Activated CD4-positive, CD25-positive, alpha-beta regulatory T cell treated with anti-CD3 and anti-CD28 coated beads, Interleukin-2, amount 50 U/mL, for 24 hours (primary cell): Measurements from ENCODE around the gene CCDC78.

Experiments
- ATAC-seq, 2 donors: fragments of 150-1000 bp; cut with Tn5 transposase; one replicate each; pipeline ENCODE4 v1.10.0; 2021; ENCODE audit warnings: mild to moderate bottlenecking in 1 of 2, moderate library complexity in 1 of 2

The CCDC78 gene

GRCh38 chr16:726438-727290 is at the start of gene CCDC78, which contains the start of gene HAGHL:
CCDC78 (minus strand) TSS chr16:726443; CDS start chr16:726367, 76 bp downstream.
HAGHL (plus strand) TSS chr16:727106; CDS start chr16:727510, 404 bp downstream.
- peak; percentile 22 for ATAC-seq

- ATAC-seq = no peak
Observed at GRCh38 chr16:775236-775796, 49.1 kb upstream of the CCDC78 start.

DNA sequence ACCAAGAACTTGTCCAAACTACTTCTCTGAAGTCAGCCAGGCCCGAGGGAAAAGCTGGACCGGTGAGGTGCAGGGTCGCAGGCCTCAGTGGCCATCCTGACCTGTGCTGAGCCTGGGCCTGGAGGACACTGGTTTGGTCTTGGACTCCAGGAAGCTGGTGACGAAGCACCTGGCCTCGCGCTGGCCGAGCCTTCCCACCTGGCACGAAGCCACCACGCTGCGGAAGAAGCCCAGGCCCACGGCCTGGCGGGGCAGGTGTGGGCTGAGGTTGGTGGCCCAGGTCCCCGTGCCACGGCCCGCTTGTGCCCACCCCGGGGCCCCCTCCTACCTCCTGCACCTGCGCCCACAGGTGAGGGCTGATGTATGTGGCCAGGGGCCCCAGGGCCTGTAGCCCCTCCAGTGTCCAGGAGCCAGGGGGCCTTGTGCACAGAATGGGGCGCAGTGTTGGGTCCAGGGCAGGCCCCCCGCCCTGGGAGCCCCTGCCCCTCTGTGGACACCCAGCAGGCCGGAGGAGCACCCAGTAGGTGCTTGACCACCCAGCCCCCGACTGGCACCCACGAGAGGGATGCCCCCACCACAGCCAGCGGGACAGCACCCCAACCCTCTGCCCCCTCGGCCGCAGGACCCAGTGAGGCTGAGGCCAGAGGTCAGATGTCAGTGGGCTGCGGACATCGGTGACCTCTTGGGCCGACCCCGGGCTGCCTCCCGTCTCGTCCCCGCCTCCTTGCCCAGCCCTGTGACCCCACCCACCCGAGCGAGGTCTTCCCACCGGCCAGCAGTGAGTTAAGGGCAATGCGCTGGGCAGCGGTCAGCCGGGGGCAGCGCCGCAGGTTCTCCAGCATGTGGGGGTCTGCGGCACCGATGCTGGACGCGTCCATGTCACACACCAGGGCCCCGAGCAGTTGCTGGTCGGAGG is 48.1 kb upstream of the CCDC78 start:
- ATAC-seq = no peak

- ATAC-seq = no peak
Observed at GRCh38 chr16:772959-773358, 46.7 kb upstream of the CCDC78 start.

- no peak for ATAC-seq
Observed at GRCh38 chr16:770411-770810, 44.2 kb upstream of the CCDC78 start.

- ATAC-seq = no peak
Observed at GRCh38 chr16:769934-770333, 43.7 kb upstream of the CCDC78 start.

GRCh38 chr16:769184-769784 is 43.0 kb upstream of the CCDC78 start:
- ATAC-seq = no peak

DNA sequence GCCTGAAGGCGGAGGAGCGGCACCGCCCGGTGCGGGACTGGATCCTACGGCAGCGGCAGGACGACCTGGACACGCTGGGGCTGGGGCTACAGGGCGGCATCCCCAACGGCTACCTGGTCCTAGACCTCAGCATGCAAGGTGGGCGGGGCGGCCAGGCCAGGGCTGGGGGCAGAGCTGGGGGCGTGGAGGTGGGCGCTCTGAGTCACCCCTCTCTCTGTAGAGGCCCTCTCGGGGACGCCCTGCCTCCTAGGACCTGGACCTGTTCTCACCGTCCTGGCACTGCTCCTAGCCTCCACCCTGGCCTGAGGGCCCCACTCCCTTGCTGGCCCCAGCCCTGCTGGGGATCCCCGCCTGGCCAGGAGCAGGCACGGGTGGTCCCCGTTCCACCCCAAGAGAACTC is 42.2 kb upstream of the CCDC78 start:
- no peak for ATAC-seq

DNA sequence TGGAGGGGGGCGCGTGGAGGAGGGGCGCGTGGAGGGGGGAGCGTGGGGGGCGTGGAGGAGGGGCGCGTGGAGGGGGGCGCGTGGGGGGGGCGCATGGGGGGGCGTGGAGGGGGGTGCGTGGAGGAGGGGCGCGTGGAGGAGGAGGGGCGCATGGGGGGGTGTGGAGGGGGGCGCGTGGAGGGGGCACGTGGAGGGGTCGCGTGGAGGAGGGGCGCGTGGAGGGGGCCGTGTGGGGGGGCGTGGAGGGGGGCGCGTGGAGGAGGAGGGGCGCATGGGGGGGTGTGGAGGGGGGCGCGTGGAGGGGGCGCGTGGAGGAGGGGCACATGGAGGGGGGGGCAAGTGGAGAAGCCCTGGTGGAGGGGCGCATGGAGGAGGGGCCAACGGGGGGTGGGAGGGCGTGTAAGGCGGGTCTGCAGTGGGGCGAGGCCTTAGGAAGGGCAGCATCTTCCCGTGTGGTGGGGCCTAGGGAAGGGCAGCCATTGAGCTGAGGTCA is 41.5 kb upstream of the CCDC78 start:
- no peak for ATAC-seq

GRCh38 chr16:766820-767640 is 40.8 kb upstream of the CCDC78 start:
- ATAC-seq = no peak

GRCh38 chr16:766008-766819 is 40.0 kb upstream of the CCDC78 start:
- ATAC-seq = no peak

GRCh38 chr16:765488-765865 is 39.2 kb upstream of the CCDC78 start:
- ATAC-seq = no peak

GRCh38 chr16:764848-765487 is 38.7 kb upstream of the CCDC78 start:
- no peak for ATAC-seq

- ATAC-seq = no peak
Observed at GRCh38 chr16:764184-764750, 38.0 kb upstream of the CCDC78 start.

DNA sequence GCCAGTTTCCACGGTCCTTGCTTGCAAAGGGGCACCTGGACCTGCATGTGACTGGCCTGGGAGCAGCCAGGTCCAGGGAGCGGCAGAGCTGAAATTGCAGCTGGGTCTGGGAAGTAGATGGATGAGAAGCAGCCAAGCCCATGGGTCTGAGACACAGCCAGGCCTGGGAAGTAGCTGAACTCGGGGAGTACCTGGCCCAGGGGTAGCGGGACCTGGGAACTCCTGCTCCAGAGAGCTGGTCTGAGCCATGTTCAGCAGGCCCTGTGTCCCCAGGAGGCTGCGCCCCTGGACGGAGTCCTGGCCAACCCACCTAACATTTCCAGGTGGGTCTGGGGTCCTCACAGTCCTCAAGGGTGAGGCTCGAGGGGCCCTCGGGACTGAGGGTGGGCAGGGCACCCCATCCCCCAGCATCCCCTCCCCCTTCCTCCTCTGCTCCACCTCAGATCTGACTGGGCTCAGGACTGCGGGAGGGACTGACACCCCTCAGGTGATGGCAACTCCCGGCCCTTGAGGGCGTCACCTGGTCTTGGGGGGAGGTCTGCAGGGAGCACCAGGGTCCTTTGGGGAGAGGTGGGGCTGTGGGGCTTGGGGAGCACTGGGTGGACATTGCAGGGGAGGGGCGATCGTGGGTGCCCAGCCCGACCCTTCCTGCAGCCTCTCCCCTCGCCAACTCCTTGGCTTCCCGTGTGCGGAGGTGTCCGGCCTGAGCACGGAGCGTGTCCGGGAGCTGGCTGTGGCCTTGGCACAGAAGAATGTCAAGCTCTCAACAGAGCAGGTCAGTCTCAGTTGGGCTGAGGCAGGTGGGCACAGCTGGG is 37.3 kb upstream of the CCDC78 start:
- no peak for ATAC-seq

- ATAC-seq = no peak
Observed at GRCh38 chr16:762595-763268, 36.5 kb upstream of the CCDC78 start.

- ATAC-seq = no peak
Observed at GRCh38 chr16:761625-762513, 35.6 kb upstream of the CCDC78 start.
